DMS153 treated with DMSO at 0.1 percent for 48 hours (cell line): ENCODE results near the gene PTP4A2.
"Not testable (repeated sequence)": the region's sequence is repeated elsewhere in the genome, so short reads cannot be mapped to it uniquely, and the experiment has no call there.

Source experiments
- DNase-seq: peaks from one replicate; lab custom pipeline; 2025; ENCODE audit not compliant: unreplicated experiment; lab: John Stamatoyannopoulos, UW

Gene PTP4A2

GRCh38 chr1:31895474-31896198, 42.5 kb downstream of the PTP4A2 start:
- not testable (repeated sequence) for DNase-seq

- no peak for DNase-seq
Measured at GRCh38 chr1:31891280-31891679, 46.9 kb downstream of the PTP4A2 start.

- no peak for DNase-seq
Measured at GRCh38 chr1:31888291-31888690, 49.9 kb downstream of the PTP4A2 start.

- no peak for DNase-seq
Measured at GRCh38 chr1:31886866-31887265, 51.3 kb downstream of the PTP4A2 start.

- no peak for DNase-seq
Measured at GRCh38 chr1:31885851-31886250, 52.3 kb downstream of the PTP4A2 start.

DNA sequence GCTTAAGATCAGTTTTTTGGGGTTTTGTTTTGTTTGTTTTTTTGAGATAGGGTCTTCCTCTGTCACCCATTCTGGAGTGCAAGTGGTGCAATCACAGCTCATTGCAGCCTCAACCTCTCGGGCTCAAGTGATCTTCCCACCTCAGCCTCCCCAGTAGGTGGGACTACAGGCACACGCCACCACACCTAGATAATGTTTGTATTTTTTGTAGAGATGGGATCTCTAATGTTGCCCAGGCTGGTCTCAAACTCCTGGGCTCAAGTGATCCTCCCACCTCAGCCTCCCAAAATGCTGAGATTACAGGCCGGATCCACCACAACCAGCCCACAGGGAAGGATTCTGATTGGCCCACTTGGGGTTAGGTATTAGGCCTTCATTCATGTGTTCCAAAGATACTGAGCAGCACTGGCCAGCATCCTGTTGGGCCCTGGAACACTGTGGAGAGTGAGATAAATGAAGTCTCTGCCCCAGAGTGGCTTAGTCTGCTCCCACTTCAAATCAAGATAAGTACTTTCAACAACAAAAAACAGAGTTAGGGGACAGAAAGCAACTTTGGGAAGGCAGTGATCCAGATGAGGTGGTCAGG, 54.7 kb downstream of the PTP4A2 start:
- DNase-seq: no peak

DNA sequence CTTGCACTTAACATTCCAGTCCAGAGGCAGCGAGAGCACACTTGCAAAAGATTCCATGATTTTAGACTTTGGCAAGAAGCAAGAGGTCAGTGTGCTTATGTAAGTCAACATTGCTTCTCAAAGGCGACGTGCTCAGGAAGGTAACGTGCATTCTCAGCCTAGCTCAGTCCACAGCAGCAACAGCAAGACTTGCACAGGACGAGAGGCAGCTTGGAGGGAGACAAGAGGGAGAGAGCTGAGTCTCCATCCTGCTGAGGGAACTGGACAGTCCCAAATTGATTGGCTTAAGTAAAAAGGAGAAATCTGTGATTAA, 56.5 kb downstream of the PTP4A2 start:
- DNase-seq: no peak

DNA sequence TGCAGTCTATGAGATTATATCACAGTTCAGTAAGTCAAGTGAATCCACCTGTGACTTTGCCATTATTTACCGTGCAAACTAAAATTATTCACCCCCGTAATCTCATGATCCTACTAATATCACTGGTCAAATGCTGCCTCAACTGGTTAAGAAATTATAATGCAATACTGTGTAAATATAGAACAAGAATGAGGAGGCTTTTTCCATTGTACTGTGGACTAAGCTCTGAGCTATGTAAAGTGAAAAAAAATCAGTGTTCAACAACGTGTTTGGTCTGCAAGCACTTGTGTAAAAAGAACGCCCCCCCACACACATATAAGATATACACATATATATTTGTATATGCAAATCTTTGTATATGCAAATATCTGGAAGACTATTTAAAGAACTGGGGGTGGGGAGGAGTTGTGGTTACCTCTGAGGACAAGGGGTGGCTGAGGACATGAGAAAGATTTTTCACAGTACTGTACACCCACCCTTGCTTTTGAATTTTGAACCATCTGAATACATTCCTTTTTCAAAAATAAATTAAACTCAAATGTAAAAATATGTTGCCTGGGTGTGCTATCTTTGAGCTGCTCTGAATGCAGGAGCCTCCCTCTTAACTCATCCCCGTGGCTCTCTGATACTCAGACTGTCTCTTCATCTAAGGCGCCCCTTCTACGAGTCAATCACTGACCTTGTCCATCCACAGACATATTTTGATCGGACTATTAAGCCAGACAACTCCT, 57.0 kb downstream of the PTP4A2 start:
- DNase-seq: no peak

DNA sequence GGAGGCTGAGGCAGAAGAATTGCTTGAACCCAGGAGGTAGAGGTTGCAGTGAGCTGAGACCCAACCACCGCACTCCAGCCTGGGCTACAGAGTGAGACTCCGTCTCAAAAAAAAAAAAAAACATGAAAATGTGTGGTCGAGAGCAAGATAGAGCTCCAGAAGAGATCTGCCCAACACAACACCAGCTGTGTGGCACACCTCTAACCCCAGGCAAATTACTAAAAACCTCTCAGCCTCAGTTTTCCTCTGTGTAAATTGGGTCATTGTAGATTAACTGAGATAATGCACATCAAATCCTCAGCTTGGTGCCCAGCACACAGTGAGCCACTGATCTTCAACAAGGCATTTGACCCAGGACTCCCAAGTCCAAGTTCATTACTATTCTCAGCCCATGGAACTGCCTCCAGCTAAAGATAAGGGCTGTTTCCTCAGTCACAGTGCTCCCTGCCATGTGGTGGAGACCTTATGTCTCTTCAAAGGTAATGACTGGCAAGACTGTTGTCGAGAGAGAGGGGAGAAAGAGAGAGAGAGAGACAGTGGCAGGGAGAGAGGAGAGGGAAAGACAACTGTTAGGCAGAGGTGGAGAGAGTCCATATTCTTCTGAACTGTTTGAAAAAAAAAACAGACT, 58.1 kb downstream of the PTP4A2 start:
- DNase-seq: no peak

DNA sequence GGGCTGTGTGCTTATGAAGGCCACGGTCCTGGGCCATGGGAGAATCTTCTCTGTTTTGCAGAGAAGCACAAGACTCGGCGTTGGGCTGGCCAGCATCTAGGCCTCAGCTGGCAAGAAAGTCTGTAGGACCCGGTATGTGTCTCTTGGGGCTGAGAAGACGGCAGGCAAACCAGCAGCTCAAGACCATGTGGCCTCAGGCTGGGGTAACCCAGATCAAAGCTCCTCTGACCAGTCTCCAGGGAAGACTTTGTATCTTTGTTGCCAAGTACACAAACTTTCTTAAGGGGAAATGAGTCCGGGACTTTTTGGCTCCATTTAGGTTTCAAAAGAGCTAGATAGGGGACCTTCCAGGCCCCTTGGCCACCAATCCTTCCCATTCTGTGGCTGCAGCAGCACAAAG, 60.1 kb downstream of the PTP4A2 start:
- no peak for DNase-seq

DNA sequence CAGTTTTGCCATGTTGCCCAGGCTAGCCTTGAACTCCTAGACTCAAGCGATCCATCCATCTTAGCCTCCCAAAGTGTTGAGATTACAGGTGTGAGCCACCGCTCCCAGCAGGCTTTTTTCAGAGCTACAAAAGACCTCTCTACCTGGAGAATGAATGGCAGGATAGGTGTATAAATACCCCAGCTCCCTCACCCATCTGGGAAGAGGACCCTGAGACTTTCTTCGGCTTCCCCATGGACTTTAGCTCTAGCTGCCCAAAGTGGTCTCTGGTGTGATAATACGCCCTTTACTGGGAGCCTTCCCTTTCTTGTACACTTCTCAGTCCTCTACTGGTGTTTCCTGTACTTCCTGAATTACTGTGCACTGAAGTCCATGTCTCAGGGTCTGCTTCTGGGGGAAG, 60.6 kb downstream of the PTP4A2 start:
- DNase-seq: no peak

- no peak for DNase-seq
Measured at GRCh38 chr1:31875636-31876236, 62.4 kb downstream of the PTP4A2 start.

- DNase-seq: no peak
Measured at GRCh38 chr1:31874942-31875341, 63.2 kb downstream of the PTP4A2 start.

GRCh38 chr1:31872658-31873636, 65.2 kb downstream of the PTP4A2 start:
- no peak for DNase-seq

GRCh38 chr1:31871703-31872102, 66.5 kb downstream of the PTP4A2 start:
- no peak for DNase-seq

GRCh38 chr1:31870086-31870736, 68.0 kb downstream of the PTP4A2 start:
- DNase-seq: no peak

- no peak for DNase-seq
Measured at GRCh38 chr1:31869449-31869848, 68.7 kb downstream of the PTP4A2 start.

- no peak for DNase-seq
Measured at GRCh38 chr1:31868862-31869261, 69.3 kb downstream of the PTP4A2 start.

- DNase-seq: no peak
Measured at GRCh38 chr1:31867546-31867945, 70.6 kb downstream of the PTP4A2 start.
